WI38 (cell line): ENCODE measurements around the gene PHLPP2.
"Not testable (repeated sequence)": the region's sequence is repeated elsewhere in the genome, so short reads cannot be mapped to it uniquely, and the experiment has no call there.

Experiments
- H3K4me3 ChIP-seq: 2 replicates; pipeline ENCODE4 v1.5.1; 2011; ENCODE audit warnings: low read depth, mild to moderate bottlenecking, control low read depth, low read length
- TF ChIP-seq, protein P1 (sequence below): IDR thresholded peaks from 2 replicates; pipeline ENCODE4 v1.5.1; 2012; ENCODE audit warnings: low read depth, mild to moderate bottlenecking, control low read depth, low read length

The PHLPP2 gene

DNA sequence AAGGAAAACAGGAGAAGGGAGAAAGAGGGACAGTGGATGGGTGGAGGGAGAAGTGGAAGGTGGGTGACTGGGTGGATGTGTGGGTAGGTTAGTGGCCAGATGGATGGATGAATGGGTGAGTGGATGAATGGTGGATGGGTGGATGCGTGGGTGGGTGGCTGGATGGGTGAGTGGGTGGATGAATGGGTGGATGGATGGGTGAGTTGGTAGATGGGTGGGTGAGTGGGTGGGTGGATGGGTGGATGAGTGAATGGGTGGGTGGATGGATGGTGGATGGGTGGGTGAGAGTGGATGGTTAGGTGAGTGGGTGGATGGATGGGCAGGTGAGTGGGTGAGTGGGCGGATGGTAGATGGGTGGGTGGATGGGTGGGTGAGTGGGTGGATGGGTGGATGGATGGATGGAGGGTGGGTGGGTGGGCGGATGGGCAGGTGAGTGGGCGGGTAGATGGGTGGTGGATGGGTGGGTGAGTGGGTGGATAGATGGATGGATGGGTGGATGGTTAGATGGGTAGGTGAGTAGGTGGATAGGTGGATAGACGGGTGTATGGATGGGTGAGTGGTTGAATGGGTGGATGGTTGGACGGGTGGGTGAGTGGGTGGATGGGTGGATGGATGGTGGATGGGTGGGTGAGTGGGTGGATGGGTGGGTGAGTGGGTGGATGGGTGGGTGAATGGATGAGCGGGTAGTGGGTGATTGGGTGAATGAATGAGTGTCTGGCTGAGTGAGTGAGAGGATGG is 99.2 kb downstream of the PHLPP2 start:
- H3K4me3 ChIP-seq, result no peak overlapping the region
- TF ChIP-seq, protein P1, sequence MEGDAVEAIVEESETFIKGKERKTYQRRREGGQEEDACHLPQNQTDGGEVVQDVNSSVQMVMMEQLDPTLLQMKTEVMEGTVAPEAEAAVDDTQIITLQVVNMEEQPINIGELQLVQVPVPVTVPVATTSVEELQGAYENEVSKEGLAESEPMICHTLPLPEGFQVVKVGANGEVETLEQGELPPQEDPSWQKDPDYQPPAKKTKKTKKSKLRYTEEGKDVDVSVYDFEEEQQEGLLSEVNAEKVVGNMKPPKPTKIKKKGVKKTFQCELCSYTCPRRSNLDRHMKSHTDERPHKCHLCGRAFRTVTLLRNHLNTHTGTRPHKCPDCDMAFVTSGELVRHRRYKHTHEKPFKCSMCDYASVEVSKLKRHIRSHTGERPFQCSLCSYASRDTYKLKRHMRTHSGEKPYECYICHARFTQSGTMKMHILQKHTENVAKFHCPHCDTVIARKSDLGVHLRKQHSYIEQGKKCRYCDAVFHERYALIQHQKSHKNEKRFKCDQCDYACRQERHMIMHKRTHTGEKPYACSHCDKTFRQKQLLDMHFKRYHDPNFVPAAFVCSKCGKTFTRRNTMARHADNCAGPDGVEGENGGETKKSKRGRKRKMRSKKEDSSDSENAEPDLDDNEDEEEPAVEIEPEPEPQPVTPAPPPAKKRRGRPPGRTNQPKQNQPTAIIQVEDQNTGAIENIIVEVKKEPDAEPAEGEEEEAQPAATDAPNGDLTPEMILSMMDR, result no peak

- TF ChIP-seq, protein P1, result no peak
- no peak overlapping the region for H3K4me3 ChIP-seq
Measured at GRCh38 chr16:71623597-71623996, 100.9 kb downstream of the PHLPP2 start.

DNA sequence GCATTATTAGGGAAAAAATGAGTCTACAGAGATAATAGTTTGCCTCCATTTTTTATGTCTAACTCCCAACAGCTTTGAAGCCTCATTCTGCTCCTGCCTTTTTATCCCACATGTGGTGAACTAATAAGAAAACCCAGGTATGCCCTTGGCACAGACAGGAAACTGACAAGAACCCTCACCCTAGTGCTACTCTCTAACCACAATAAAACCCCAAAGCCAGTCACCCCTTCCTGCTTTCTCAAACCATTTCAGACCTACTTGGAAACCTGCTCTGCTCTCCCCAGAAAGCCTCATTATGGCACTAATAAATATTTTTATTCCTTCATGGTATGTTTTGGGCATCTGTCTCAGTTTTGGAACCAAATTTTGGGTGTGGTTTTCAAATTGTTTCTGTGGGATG is 102.4 kb downstream of the PHLPP2 start:
- TF ChIP-seq, protein P1, result no peak
- no peak overlapping the region for H3K4me3 ChIP-seq

- TF ChIP-seq, protein P1, result no peak
- H3K4me3 ChIP-seq, result no peak overlapping the region
Measured at GRCh38 chr16:71618429-71618828, 106.1 kb downstream of the PHLPP2 start.

DNA sequence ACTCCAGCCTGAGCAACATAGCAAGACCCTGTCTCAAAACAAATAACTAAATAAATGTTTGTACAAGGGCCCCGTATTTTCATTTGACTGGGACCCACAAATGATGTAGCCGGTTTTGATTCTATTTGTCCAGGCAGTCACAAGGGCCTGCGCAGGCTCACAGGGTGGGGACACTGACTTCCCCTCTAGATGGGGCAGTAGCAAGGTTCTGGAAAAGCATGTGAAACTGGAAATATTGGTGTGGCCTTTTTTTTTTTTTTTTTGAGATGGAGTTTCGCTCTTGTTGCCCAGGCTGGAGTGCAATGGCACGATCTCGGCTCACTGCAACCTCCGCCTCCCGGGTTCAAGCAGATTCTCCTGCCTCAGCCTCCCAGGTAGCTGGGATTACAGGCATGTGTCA is 109.5 kb downstream of the PHLPP2 start:
- H3K4me3 ChIP-seq, result not testable (repeated sequence)

- no peak overlapping the region for H3K4me3 ChIP-seq
- TF ChIP-seq, protein P1, result peak; percentile 80
Measured at GRCh38 chr16:71610936-71611871, 113.3 kb downstream of the PHLPP2 start.

- TF ChIP-seq, protein P1, result no peak
- H3K4me3 ChIP-seq, result no peak overlapping the region
Measured at GRCh38 chr16:71610447-71610846, 114.1 kb downstream of the PHLPP2 start.
